Stimulated activated CD4-positive, alpha-beta T cell treated with anti-CD3 and anti-CD28 coated beads, Interleukin-12 subunit alpha, Interleukin-12 subunit beta, amount 100 ng/mL, for 24 hours (primary cell): ENCODE results near the gene PDHX.
"Not testable (repeated sequence)": the region's sequence is repeated elsewhere in the genome, so short reads cannot be mapped to it uniquely, and the experiment has no call there.

ENCODE experiments used
- DNase-seq, 2 experiments: peaks; one replicate each; pipeline ENCODE4 v3.0.0-alpha.2; 2020; ENCODE audit warnings: low read depth in 2 of 2

PDHX gene

GRCh38 chr11:35015621-35016387, 99.4 kb downstream of the PDHX start:
- DNase-seq: no peak

DNA sequence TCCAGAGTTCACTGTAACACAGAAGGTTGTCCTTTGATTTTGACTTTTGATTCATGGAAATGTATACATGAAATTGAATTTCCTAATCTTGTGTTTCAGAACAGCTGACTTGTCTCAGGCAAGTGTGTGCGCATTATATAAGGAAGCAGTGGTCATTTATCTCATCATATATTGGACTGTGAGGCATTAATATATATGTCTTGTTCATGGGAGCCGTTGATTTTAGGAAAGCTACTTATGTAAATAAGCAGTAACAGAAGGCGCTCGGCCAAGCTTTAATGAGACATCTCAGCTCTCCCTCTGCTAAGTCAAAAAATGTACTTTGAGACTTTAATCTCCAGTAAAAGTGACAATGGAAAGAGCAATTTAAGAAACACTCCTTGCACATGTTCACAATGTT, 100.5 kb downstream of the PDHX start:
- no peak for DNase-seq

- no peak for DNase-seq
These were observed 101.3 kb downstream of the PDHX start for GRCh38 chr11:35017528-35018342.

DNA sequence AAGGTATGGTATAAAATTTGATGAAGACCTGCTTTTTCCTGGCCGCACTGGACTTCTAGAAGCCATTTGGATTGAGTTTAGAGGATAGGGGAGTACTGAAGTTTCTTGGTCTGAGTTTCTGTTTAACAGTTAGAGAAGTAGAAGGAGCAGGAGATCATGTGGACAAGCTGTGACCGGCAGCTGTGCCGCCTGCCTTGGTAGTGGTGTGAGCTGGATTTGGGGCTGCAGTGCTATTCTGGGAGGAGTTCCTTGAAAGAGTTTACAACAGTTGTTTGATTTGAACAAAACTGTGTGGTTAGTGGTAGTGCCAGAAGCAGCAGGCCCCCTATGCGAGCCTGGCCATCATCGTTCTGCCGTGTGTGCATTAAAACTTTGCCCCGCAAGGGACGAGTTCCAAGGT, 105.2 kb downstream of the PDHX start:
- DNase-seq: no peak

DNA sequence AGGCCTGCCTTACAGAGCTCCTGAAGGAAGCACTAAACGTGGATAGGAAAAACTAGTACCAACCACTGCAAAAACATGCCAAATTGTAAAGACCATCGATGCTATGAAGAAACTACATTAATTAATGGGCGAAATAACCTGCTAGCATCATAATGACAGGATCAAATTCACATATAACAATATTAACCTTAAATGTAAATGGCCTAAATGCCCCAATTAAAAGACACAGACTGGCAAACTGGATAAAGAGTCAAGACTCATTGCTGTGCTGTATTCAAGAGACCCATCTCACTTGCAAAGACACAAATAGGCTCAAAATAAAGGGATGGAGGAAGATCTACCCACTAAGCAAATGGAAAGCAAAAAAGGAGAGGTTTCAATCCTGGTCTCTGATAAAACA, 107.5 kb downstream of the PDHX start:
- DNase-seq: not testable (repeated sequence)

- DNase-seq: not testable (repeated sequence)
These were observed 111.6 kb downstream of the PDHX start for GRCh38 chr11:35028007-35028406.

- no peak for DNase-seq
These were observed 113.7 kb downstream of the PDHX start for GRCh38 chr11:35029979-35030682.

DNA sequence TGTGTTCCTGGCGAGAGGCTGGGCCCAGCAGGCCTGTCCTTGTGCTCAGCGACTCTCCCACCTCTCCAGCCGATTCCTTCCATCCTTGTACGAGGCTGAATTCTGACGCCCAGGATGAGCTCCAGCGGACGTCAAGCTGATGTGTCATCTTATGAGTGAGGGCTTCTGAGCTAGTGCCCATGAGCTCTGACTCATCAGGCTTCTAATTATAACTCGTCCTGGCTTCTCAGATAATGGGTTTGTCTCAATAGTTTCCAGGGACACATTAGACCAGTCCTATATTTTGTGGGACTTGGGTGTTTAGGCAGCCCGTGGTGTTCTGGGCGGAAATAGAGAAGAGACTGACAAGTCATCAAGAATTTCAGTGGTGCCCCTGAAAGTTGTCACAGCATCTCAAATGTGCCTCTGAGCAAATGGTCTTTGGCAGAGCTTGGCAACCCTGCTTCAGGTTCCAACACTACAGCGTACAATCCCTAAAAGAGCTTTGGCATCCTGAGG, 114.3 kb downstream of the PDHX start:
- no peak for DNase-seq

DNA sequence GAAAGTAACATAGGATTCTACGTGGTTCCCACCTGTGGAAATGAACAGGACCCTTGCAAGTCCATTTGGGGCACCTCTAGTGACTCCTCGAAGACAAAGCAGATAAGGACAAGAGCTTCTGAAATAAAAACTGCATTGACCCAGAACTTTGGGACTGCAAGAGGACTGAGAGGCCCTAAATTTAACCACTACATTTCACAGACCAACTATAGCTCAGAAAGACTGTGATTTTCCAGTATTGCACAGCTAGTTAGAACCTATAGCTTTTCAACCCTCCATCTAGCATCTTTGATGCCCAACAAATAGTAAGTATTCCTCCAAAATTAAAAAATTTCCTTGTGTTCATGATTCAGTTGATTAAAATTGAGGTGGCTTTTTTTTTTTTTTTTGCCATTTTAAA, 114.9 kb downstream of the PDHX start:
- no peak for DNase-seq

DNA sequence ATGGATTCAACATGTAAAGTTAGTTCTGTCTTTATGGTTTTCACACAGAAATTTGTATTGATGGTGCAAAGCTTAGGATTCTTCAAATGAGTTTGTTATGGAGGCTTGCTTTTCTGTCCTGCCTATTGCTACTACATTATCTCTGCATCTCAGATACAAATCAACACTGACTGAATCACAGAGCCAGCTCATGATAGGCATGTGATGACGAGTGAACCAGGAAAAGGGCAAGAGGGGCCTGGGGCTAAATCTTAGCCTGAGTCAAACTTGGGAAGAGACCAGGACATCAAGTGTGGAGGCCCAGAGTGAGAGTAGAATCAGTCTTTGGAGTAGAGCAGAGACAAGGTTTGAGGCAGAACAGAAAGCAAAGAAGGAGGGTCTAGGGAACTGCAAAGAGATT, 115.4 kb downstream of the PDHX start:
- DNase-seq: no peak

DNA sequence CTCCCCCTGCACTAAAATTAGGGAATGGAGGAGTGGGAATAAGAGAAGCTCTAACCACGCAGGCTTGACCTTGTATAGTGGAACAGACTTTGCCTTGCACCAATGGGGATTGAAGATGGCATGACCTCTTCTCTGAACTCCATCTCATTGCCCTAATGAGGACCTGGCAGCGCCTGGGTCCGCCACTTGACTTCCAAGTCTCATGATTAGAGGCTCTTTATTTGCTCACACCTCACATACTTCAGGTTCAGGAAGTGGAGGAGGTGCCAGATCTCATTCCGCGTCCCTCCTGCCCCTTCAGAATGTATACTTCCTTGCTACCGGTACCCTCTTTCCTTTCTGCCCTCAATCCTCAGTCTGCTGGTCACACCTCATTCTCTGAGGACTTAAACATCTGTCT, 116.6 kb downstream of the PDHX start:
- DNase-seq: no peak

GRCh38 chr11:35034401-35034800, 118.0 kb downstream of the PDHX start:
- no peak for DNase-seq

GRCh38 chr11:35035894-35036408, 119.5 kb downstream of the PDHX start:
- DNase-seq: no peak

- DNase-seq: no peak
These were observed 120.2 kb downstream of the PDHX start for GRCh38 chr11:35036639-35037038.

DNA sequence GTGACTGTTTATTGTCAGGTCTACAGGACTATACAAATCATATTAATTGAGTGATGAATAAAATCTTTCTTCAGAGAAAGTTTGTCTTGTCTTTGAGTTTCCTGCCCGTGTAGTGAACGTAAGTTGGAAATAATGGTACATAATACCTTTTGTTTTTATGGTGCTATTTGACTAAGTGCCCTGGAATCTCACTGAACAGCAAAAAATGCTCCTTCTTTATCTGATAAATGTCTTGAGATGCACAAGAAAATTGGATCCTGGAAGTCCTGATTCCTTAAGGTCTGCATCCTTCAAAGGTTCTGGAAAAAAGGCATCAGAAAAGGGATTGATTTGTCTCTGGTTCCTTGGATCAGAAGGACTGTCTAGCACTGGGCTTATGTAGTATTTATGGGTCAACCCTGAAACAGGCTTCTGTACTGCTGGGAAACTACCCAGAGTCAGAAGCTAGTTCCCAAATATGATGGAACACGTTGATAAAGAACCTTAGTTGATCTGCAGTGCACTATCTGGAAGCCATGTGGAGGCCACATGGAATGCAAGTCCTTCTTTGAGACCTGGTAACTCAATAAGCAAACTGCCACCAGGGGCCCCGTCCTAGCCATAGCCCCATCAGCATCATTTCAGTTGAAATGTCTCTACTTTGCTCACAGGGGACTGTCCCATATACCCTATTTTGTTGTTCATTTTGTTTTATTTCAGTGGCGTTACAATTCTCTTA, 122.0 kb downstream of the PDHX start:
- DNase-seq: no peak

DNA sequence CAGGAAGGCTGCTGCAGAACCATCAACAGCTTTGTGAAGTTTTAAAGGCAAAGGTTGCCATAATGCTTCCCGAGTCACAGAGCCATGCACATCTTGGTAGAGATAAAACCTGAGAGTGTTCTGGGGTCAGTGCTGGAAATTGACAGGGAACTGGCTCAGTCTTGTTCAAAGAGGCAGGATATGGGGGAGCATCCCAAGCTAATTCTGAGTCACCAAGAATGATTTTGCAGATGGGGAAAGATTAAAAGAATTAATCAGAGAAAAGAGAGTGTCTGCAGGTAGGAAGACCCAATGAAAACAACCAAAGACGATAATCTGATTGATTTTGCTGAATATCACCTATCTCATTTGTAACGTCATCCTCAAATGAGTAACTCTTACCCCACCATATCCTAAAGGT, 122.7 kb downstream of the PDHX start:
- DNase-seq: no peak

DNA sequence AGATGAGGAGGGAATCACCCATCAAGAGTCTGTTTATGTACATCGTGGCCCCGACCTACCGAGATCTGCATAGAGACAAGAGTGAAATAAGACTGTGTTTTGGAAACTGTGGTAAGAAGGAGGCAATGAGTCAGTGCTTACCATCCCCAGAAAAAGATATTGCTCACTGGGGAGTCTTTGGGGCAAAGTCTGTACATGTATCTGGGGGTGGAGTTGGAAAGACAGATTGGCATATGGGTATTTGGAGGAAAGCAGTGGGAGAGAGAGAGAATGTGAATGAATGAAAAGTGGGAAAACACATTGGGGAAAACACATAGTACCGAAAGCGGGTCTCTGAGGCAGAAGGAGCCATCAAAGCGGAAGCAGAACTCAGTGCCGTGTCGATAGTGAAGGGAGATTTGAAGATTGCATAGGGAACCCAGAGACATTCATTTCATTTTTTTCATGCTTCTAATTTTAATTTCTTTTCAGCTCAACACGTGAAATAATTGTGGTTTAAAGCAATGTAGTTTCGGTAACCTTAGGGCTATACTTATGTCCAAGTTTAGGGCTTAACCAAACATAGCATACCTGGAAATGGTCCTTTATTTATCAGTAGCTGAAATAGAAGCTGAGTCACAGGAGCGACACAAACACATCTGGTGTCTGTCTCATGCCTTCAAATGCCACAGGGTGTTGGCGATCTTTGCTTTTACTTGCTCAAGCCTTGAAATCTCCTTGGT, 124.0 kb downstream of the PDHX start:
- DNase-seq: peak; percentile 35 to 45

- no peak for DNase-seq
These were observed 124.7 kb downstream of the PDHX start for GRCh38 chr11:35041070-35041554.

GRCh38 chr11:35042224-35042623, 125.8 kb downstream of the PDHX start:
- no peak for DNase-seq

GRCh38 chr11:35042913-35043312, 126.5 kb downstream of the PDHX start:
- DNase-seq: no peak

DNA sequence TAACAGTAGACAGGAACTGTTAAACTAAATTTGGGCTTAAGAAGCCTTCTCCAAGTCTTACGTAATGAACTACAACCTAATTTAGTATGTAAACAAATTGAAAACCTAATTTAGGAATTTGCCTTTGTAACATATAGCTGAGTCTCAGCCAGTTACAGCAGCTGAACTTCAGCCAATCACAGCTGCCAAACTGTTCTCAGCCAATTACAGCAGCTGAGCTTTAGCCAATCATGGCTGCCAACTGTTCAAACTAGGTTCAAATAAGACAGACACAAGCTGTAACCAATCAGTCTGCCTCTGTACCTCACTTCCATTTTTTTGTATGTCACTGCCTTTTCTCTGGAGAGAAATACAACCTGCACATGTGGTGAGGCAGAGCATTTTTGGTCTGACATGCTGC, 127.5 kb downstream of the PDHX start:
- no peak for DNase-seq
